HepG2 (cell line): Measurements from ENCODE around the gene ARHGEF40. TPM values are rescaled to one million over a fixed set of nuclear protein-coding genes. Genes with fewer than 3 reads are reported as not detected.

Experiments used
- DNMT1 ChIP-seq: sonication (generic); formaldehyde crosslinking; IDR thresholded peaks from 2 replicates; pipeline ENCODE4 v1.5.1; 2020; ENCODE audit warnings: mild to moderate bottlenecking, missing genetic modification reagents
- HES4 ChIP-seq: sonication (generic); formaldehyde crosslinking; IDR thresholded peaks from 2 replicates; pipeline ENCODE4 v1.9.0; 2021; ENCODE audit warnings: mild to moderate bottlenecking, missing genetic modification reagents, borderline replicate concordance
- LRRFIP1 ChIP-seq: sonication (generic); formaldehyde crosslinking; conservative IDR thresholded peaks from 2 replicates; pipeline ENCODE4 v1.4.0; 2020; ENCODE audit warnings: missing genetic modification reagents
- NFRKB ChIP-seq: fragments of 450-650 bp; IDR thresholded peaks from 2 replicates; pipeline ENCODE4 v1.6.1; 2017
- NR1H2 ChIP-seq: sonication (generic); formaldehyde crosslinking; IDR thresholded peaks from 2 replicates; pipeline ENCODE4 v1.8.1; 2022; ENCODE audit warnings: low read depth, missing genetic modification reagents, borderline replicate concordance
- RERE ChIP-seq: IDR thresholded peaks from 2 replicates; pipeline ENCODE4 v1.6.1; 2016; ENCODE audit warnings: low read depth, missing genetic modification reagents, missing compliant biosample characterization
- SATB2 ChIP-seq: sonication (generic); formaldehyde crosslinking; IDR thresholded peaks from 2 replicates; pipeline ENCODE4 v1.5.0; 2020; ENCODE audit warnings: missing genetic modification reagents
- SMAD3 ChIP-seq: sonication (generic); formaldehyde crosslinking; IDR thresholded peaks from 2 replicates; pipeline ENCODE4 v1.4.0; 2020; ENCODE audit warnings: missing genetic modification reagents
- SMYD3 ChIP-seq: sonication (generic); formaldehyde crosslinking; IDR thresholded peaks from 2 replicates; pipeline ENCODE4 v1.8.1; 2023; ENCODE audit warnings: mild to moderate bottlenecking, missing genetic modification reagents
- ZNF512 ChIP-seq: sonication (generic); formaldehyde crosslinking; IDR thresholded peaks from 2 replicates; pipeline ENCODE4 v1.4.0; 2020; ENCODE audit warnings: mild to moderate bottlenecking, missing genetic modification reagents
- ZNF691 ChIP-seq: sonication (generic); formaldehyde crosslinking; IDR thresholded peaks from 2 replicates; pipeline ENCODE4 v1.4.0; 2020; ENCODE audit warnings: missing genetic modification reagents, low read depth, mild to moderate bottlenecking, borderline replicate concordance
- ZNF740 ChIP-seq: sonication (generic); formaldehyde crosslinking; IDR thresholded peaks from 2 replicates; pipeline ENCODE4 v1.4.0; 2020; ENCODE audit warnings: missing genetic modification reagents
- ZNF777 ChIP-seq: sonication (generic); formaldehyde crosslinking; IDR thresholded peaks from 2 replicates; pipeline ENCODE4 v1.4.0; 2020; ENCODE audit warnings: missing genetic modification reagents
- polyA plus RNA-seq, 8 experiments: library from polyadenylated mRNA; depleted of rRNA in 3 of 8; stranded (reverse) in 7 of 8; unstranded in 1 of 8; fragments of >200 nt; fragmentation: Illumina TruSeq in 4 of 8; extraction: Trizol in 4 of 8; gene quantifications; 2 replicates each; pipeline versions ENCODE4 v1.2.1 to v1.2.3, GENCODE V29; 2011 to 2016; ENCODE audit warnings: low read depth in 4 of 8, missing spikeins in 1 of 8, mixed read lengths in 1 of 8; ENCODE audit not compliant: insufficient read depth in 1 of 8
- total RNA-seq, 5 experiments: library from RNA; depleted of rRNA; stranded (reverse); fragments of >200 nt; fragmentation: Illumina TruSeq; extraction: Trizol; gene quantifications; 2 replicates each; pipeline ENCODE4 v1.2.3, GENCODE V29; 2016; ENCODE audit warnings: low read depth in 1 of 5
- TF ChIP-seq, protein P1 (sequence below): sonication (generic); formaldehyde crosslinking; IDR thresholded peaks from 2 replicates; pipeline ENCODE4 v1.9.0; 2021; ENCODE audit warnings: missing genetic modification reagents, mild to moderate bottlenecking, borderline replicate concordance
- TF ChIP-seq, protein P2 (sequence below): sonication (generic); formaldehyde crosslinking; IDR thresholded peaks from 2 replicates; pipeline ENCODE4 v1.4.0; 2020; ENCODE audit warnings: mild to moderate bottlenecking, missing genetic modification reagents

Gene ARHGEF40
- total and polyA plus RNA-seq, 2 of the 13 experiments (the other 11 are each of a cell fraction or from before 2014, with no cell fraction given), result 28.1 to 78.1 TPM

- TF ChIP-seq RERE (peak; percentile 76), ZNF691 (CRISPR knock-in tag) (peak; percentile 67; the same call in 1 of the 2 replicates), ZNF740 (CRISPR knock-in tag) (no peak), DNMT1 (no peak), ZNF777 (CRISPR knock-in tag) (peak; percentile 30; the same call in 1 of the 2 replicates), ZNF512 (no peak), SATB2 (CRISPR knock-in tag) (no peak), SMYD3 (CRISPR knock-in tag) (0 out of 2 replicates have a peak, but pooled peaks have one; percentile 30), SMAD3 (peak; percentile 93), LRRFIP1 (CRISPR knock-in tag) (no peak), NFRKB (no peak), NR1H2 (no peak), HES4 (CRISPR knock-in tag) (no peak)
- TF ChIP-seq, protein P1, sequence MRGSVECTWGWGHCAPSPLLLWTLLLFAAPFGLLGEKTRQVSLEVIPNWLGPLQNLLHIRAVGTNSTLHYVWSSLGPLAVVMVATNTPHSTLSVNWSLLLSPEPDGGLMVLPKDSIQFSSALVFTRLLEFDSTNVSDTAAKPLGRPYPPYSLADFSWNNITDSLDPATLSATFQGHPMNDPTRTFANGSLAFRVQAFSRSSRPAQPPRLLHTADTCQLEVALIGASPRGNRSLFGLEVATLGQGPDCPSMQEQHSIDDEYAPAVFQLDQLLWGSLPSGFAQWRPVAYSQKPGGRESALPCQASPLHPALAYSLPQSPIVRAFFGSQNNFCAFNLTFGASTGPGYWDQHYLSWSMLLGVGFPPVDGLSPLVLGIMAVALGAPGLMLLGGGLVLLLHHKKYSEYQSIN (CRISPR knock-in tag), result no peak
- TF ChIP-seq, protein P2, sequence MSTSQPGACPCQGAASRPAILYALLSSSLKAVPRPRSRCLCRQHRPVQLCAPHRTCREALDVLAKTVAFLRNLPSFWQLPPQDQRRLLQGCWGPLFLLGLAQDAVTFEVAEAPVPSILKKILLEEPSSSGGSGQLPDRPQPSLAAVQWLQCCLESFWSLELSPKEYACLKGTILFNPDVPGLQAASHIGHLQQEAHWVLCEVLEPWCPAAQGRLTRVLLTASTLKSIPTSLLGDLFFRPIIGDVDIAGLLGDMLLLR (CRISPR knock-in tag), result no peak
Observed at GRCh38 chr14:21054123-21054767, 15.9 kb upstream of the ARHGEF40 start (continued).
